Inflammatory macrophage treated with lipopolysaccharide for 4 hours (primary cell): Measurements from ENCODE around the gene TNPO3.

ENCODE experiments used
- DNase-seq: peaks from one replicate; pipeline ENCODE4 v3.0.0-alpha.2; 2020

Gene TNPO3

GRCh38 chr7:128937647-128938543, 117.0 kb downstream of the TNPO3 start, which contains the start of gene IRF5:
Gene IRF5, plus strand, starts transcription at chr7:128937927. Its CDS starts 4,155 bp downstream, at chr7:128942082.
- DNase-seq: peak; percentile 77

GRCh38 chr7:128937271-128937646, 117.7 kb downstream of the TNPO3 start:
- no peak for DNase-seq

- no peak for DNase-seq
Measured at GRCh38 chr7:128936798-128937197, 118.1 kb downstream of the TNPO3 start.

- no peak for DNase-seq
Measured at GRCh38 chr7:128935342-128935730, 119.6 kb downstream of the TNPO3 start.

- peak; percentile 92 for DNase-seq
Measured at GRCh38 chr7:128934361-128935341, 120.3 kb downstream of the TNPO3 start.

- DNase-seq: peak; percentile 80
Measured at GRCh38 chr7:128933180-128933891, 121.6 kb downstream of the TNPO3 start.

- no peak for DNase-seq
Measured at GRCh38 chr7:128932862-128933179, 122.1 kb downstream of the TNPO3 start.

GRCh38 chr7:128931965-128932861, 122.7 kb downstream of the TNPO3 start:
- no peak for DNase-seq

GRCh38 chr7:128931190-128931798, 123.6 kb downstream of the TNPO3 start:
- no peak for DNase-seq

- no peak for DNase-seq
Measured at GRCh38 chr7:128928882-128929788, 125.8 kb downstream of the TNPO3 start.

GRCh38 chr7:128928159-128928813, 126.6 kb downstream of the TNPO3 start:
- no peak for DNase-seq

GRCh38 chr7:128924707-128925588, 130.0 kb downstream of the TNPO3 start:
- DNase-seq: peak; percentile 40

GRCh38 chr7:128923411-128923800, 131.5 kb downstream of the TNPO3 start:
- no peak for DNase-seq

GRCh38 chr7:128922496-128923410, 132.2 kb downstream of the TNPO3 start:
- no peak for DNase-seq

GRCh38 chr7:128921866-128922440, 133.0 kb downstream of the TNPO3 start:
- no peak for DNase-seq

GRCh38 chr7:128920913-128921582, 133.9 kb downstream of the TNPO3 start:
- no peak for DNase-seq
